GM12891 (cell line): ENCODE measurements around the gene CCDC83.

ENCODE experiments used
- PAX5 ChIP-seq: IDR thresholded peaks from 2 replicates; pipeline ENCODE4 v1.6.1; 2011; ENCODE audit warnings: low read length, moderate library complexity, mild to moderate bottlenecking; ENCODE audit not compliant: insufficient read depth, severe bottlenecking
- POLR2A ChIP-seq: IDR thresholded peaks from 2 replicates; pipeline ENCODE4 v1.6.1; 2011; ENCODE audit warnings: low read depth, low read length, control low read depth
- POLR2AphosphoS5 ChIP-seq: IDR thresholded peaks from 2 replicates; pipeline ENCODE4 v1.6.1; 2011; ENCODE audit warnings: low read depth, low read length, control low read depth
- POU2F2 ChIP-seq: IDR thresholded peaks from 2 replicates; pipeline ENCODE4 v1.6.1; 2011; ENCODE audit warnings: low read depth, mild to moderate bottlenecking, control low read depth, low read length, moderate library complexity
- SPI1 ChIP-seq: IDR thresholded peaks from 2 replicates; pipeline ENCODE4 v1.6.1; 2011; ENCODE audit warnings: low read depth, low read length, control low read depth
- TAF1 ChIP-seq: IDR thresholded peaks from 2 replicates; pipeline ENCODE4 v1.6.1; 2011; ENCODE audit warnings: low read depth, low read length, control low read depth

DNA sequence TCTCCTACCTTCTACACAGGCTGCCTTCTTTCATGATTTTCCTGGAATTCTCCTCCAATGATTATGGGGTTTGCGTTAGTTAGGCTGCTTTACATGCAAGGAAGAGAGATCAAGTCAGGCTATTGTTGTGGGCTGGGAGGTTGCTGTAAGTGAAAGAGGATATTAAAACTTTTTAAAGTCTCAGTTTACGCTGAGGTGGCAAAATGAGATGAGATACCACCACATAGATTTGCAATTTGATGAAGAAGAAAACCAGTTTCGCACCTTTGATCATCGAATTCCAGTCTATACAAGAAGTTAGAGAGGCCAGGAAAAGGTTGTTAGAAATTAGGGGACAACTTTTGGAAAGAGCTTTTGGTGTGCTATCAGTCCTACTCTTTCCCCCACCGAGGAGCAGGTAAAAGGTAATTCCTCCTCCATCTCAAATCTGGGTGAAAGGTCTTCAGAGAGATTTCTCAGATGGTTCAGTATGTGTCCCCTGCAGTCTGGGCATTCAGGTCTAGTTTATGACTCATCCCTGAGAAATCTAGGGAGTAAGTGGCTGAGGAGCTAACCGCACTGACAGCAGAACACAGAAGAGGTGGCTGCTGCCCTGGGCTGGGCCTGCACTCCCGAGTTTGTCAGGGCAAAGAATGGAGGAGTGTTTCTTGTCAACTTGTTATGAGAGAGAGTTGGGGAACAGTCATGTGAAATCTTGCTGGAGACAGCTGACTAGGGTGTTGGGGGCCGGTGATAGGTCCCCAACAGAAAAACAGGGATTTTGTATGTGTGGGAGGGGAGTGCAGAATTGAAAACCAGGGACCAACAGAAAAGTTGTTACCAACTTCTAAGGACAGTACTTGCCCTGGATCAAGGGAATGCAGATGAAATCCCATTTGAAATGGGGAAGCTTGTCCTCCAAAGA lies 34.7 kb downstream of the CCDC83 start:
- TF ChIP-seq POLR2A, result no peak
- no peak for TF ChIP-seq TAF1
- TF ChIP-seq POLR2AphosphoS5, result no peak
- TF ChIP-seq POU2F2, result no peak
- TF ChIP-seq SPI1, result no peak
- no peak for TF ChIP-seq PAX5
